Erythroblast (primary cell): Measurements from ENCODE around the gene TAF3.

Experiments used
- GATA1 ChIP-seq: IDR thresholded peaks from 2 replicates; pipeline ENCODE4 v1.6.1; 2011; ENCODE audit warnings: low read depth, mild to moderate bottlenecking, control low read depth, low read length, moderate library complexity
- POLR2A ChIP-seq: IDR thresholded peaks from 2 replicates; pipeline ENCODE4 v1.6.1; 2011; ENCODE audit warnings: mild to moderate bottlenecking, low read length

DNA sequence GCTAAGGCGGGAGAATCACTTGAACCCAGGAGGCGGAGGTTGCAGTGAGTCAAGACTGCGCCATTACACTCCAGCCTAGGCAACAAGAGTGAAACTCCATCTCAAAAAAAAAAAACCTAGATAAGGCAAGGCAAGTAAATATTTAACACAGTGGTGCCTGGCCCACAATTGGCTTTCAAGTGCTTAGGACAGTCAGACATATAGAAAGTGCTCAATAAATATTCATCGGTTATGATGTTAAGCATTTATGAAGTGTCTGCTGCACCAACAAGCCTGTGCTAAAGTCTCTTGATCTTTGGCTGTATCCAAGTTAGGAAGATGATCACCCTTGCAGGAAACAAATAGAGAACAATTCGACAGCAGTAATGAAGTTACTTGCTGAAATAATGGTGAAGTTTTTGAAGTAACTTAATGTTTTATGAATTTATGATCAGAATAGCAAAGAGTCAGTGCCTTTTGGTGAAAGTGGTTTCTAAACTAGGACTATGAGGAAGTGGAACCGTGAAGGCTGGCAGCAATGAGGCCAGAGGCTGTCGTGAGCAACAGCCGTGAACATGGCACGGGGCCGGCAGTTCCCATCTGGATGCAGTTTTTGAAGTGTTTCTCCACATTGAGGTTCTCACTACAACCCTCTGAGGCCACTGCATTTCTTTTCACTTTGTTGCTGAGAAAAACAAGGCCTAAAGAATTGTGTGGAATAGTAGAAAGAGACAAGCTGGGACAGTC, 188.1 kb downstream of the TAF3 start:
- TF ChIP-seq POLR2A (no peak), GATA1 (no peak)
